Measurements from ENCODE around the gene MED25. TPM values are rescaled to one million over a fixed set of nuclear protein-coding genes. Genes with fewer than 3 reads are reported as not detected.
A peak's percentile ranks its signal among the peaks of the same experiment; 100 is the strongest.

Gene MED25
- total RNA-seq, 1 donor from 2014 or later, result 88.8 TPM

DNA sequence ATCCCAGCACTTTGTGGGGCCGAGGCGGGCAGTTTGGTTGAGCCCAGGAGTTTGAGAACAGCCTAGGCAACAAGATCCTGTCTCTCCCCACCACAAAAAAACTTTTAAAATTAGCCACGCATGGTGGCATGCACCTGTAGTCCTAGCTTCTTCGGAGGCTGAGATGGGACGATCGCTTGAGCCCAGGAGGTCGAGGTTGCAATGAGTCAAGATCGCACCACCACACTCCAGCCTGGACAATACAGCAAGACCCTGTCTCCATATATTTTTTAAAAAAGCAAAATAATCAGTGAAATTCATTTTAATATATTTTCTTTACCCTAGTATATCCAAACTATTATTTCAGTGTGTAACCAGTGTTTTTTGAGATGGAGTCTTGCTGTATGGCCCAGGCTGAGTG lies 43.1 kb upstream of the MED25 start:
- no peaks in the 10 kb centered on the region for H3K9me3 Mint-ChIP-seq
- peaks cover 21% of the 10 kb centered on the region for H3K36me3 Mint-ChIP-seq (ENCODE audit: low read depth)
- DNase-seq, result no peak
- H3K27ac Mint-ChIP-seq, result no peak overlapping the region
- ATAC-seq (ENCODE audit: low read depth), result no peak
- TF ChIP-seq, protein P1, sequence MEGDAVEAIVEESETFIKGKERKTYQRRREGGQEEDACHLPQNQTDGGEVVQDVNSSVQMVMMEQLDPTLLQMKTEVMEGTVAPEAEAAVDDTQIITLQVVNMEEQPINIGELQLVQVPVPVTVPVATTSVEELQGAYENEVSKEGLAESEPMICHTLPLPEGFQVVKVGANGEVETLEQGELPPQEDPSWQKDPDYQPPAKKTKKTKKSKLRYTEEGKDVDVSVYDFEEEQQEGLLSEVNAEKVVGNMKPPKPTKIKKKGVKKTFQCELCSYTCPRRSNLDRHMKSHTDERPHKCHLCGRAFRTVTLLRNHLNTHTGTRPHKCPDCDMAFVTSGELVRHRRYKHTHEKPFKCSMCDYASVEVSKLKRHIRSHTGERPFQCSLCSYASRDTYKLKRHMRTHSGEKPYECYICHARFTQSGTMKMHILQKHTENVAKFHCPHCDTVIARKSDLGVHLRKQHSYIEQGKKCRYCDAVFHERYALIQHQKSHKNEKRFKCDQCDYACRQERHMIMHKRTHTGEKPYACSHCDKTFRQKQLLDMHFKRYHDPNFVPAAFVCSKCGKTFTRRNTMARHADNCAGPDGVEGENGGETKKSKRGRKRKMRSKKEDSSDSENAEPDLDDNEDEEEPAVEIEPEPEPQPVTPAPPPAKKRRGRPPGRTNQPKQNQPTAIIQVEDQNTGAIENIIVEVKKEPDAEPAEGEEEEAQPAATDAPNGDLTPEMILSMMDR (IDR thresholded peaks at IDR 0.05), result no peak
- H3K4me3 Mint-ChIP-seq, result no peak overlapping the region
- ChIA-PET CTCF (no interaction called here), POLR2A (no interaction called here)
- intact Hi-C loops (cut with micrococcal nuclease), result no loop called here
- peaks cover 15% of the 10 kb centered on the region for H3K4me1 Mint-ChIP-seq
- no peaks in the 10 kb centered on the region for H3K27me3 Mint-ChIP-seq

DNA sequence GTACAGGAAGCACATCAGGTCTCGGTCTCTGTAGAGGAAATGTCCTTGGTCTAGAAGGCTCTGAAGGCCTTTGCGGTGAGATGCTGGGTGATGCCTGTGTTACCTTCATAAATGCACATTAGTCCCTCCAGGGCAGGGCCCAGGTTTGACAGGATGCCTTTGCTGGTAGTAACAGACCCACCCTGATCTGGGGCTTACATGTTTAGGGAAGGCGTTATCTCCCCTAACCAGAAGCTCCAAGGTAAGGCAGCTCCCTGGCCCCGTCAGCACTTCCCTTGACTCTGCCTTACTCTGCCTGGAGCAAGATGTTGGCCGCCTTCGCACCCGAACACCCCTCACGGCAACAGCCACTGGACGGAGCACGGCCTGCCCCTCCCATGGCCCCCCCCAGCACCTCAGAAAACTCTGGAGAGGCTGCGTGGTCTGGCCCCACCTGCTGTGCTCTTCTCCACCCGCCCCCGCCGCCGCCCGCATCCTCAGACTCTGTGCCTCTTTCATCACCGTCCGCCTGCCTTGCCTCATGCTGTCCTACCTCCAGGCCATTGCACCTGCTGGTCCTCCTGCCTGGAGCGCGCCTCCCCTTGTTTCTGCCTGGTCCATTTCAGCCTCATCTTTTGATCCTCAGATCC lies 42.2 kb upstream of the MED25 start:
- Mint-ChIP-seq H3K27me3 (no peaks in the 10 kb centered on the region), H3K9me3 (no peaks in the 10 kb centered on the region), H3K36me3 (ENCODE audit: low read depth) (peaks cover 17% of the 10 kb centered on the region), H3K27ac (no peak overlapping the region), H3K4me1 (peaks cover 21% of the 10 kb centered on the region), H3K4me3 (no peak overlapping the region)
- ATAC-seq (ENCODE audit: low read depth) (no peak), DNase-seq (no peak)
- ChIA-PET CTCF (no interaction called here), POLR2A (no interaction called here)
- TF ChIP-seq, protein P1 (IDR thresholded peaks at IDR 0.05), result no peak
- intact Hi-C loops (cut with micrococcal nuclease), result no loop called here

DNA sequence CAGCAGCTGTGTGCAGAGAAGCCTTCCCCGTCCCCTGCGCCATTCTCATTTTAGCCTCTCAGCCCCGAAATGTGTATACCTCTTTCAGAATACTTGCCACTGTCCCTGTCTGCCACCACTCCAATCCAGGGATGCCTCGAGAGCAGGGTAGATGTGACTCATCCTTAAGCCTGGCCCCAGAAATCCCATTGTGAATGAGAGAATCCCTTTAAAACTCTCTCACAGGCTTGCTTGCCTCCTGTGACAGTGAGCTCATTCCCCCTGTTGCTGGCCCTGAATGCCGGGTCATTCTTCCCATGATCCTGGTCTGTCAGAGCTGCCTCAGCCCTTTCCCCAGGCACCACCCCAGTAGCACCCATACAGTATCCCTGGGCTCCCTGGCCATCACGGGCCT lies 41.7 kb upstream of the MED25 start:
- H3K27ac Mint-ChIP-seq, result no peak overlapping the region
- H3K4me1 Mint-ChIP-seq, result peaks cover 26% of the 10 kb centered on the region
- DNase-seq, result no peak
- intact Hi-C loops (cut with micrococcal nuclease), result no loop called here
- no peaks in the 10 kb centered on the region for H3K27me3 Mint-ChIP-seq
- ChIA-PET CTCF (no interaction called here), POLR2A (no interaction called here)
- no peak overlapping the region for H3K4me3 Mint-ChIP-seq
- ATAC-seq (ENCODE audit: low read depth), result no peak
- no peaks in the 10 kb centered on the region for H3K9me3 Mint-ChIP-seq
- TF ChIP-seq, protein P1 (IDR thresholded peaks at IDR 0.05), result no peak
- H3K36me3 Mint-ChIP-seq (ENCODE audit: low read depth), result peaks cover 17% of the 10 kb centered on the region

DNA sequence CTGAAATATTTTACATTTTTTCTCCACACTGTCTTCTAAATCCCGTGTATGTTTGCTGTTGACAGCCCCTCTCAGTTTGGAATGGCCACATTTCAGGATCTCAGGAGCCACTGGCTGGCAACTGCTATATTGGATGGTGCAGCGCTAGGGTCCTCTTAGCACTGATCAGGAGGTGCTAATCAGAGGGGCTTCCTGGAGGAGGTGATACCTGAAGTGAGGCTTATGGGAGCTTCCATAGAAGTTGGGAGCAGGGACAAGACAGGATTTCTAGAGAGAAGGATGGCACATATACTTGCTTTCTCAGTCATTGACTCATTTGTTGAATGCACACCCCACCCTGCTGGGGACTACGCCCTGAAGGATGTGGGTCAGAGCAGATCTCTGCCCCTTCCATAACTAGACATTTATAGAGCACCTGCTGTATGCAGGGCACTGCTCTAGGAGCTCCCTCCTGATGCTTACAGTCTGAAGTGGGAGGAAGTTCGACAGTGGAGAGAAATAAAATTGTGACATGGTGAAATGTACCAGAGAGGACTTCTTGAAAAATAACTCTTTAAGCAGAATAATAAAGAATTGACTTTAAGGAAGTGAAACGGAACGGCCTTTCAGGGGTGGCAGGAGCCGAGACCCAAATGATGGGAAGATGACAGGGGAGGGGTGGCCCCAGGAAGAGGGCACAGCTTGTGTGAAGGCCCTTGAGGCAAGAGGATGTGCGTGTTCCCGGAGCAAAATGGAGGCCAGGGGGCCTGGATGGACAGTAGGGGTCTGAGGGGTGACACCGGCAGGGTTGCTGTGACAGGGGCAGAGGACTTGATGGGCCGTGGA lies 38.1 kb upstream of the MED25 start:
- ChIA-PET CTCF (no interaction called here), POLR2A (interaction anchor here (1.0 kb wide), 1 partner anchor 13 kb away, joined by 5 read pairs; the partner anchor contains the start of gene AP2A1)
- H3K4me1 Mint-ChIP-seq, result peaks cover 28% of the 10 kb centered on the region
- H3K36me3 Mint-ChIP-seq (ENCODE audit: low read depth), result peaks cover 29% of the 10 kb centered on the region
- intact Hi-C loops (cut with micrococcal nuclease), result loop anchor here (2.0 kb wide), 1 partner anchor 13 kb away; the partner anchor contains the start of gene AP2A1
- ATAC-seq (ENCODE audit: low read depth) (peak; percentile 84), DNase-seq (no peak)
- H3K4me3 Mint-ChIP-seq, result peak overlapping the region; percentile 58
- no peaks in the 10 kb centered on the region for H3K27me3 Mint-ChIP-seq
- TF ChIP-seq, protein P1 (IDR thresholded peaks at IDR 0.05), result no peak
- no peaks in the 10 kb centered on the region for H3K9me3 Mint-ChIP-seq
- H3K27ac Mint-ChIP-seq, result peak overlapping the region; percentile 88

DNA sequence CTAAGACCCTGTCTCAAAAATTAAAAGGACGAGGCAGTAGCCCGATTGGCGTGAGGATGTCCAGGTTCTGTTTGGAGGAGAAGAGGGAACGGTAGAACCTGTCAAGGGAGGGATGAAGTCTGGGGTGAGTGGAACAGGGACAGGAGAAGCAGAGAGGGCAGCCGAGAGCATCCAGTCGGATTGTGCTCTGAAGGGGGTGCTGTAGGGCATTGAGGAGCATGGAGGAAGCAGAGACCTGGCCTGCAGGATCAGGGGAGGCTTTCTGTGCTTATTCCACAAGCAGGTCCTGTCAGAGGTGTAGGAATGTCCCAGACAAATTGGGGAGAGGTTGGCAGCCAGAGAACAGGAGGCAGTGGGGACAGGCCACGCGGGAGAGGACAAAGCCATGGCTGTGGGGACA lies 37.2 kb upstream of the MED25 start:
- TF ChIP-seq, protein P1 (IDR thresholded peaks at IDR 0.05), result no peak
- intact Hi-C loops (cut with micrococcal nuclease), result loop anchor here (2.0 kb wide), 1 partner anchor 14 kb away; the partner anchor contains the start of gene AP2A1
- CTCF ChIA-PET, result no interaction called here

More for the DNA sequence above, 37.2 kb upstream of the MED25 start:
- DNase-seq (no peak), ATAC-seq (ENCODE audit: low read depth) (no peak)
- Mint-ChIP-seq H3K4me3 (no peak overlapping the region), H3K27ac (peak overlapping the region; percentile 88), H3K27me3 (no peaks in the 10 kb centered on the region), H3K36me3 (ENCODE audit: low read depth) (peaks cover 33% of the 10 kb centered on the region), H3K9me3 (no peaks in the 10 kb centered on the region), H3K4me1 (peaks cover 28% of the 10 kb centered on the region)
- POLR2A ChIA-PET, result interaction anchor here (1.1 kb wide), 1 partner anchor 14 kb away, joined by 3 read pairs; the partner anchor contains the start of gene AP2A1

Measured in activated B cell treated with CpG ODN at 0.5 μM for 24 hours (primary cell).